HG03469 (cell line): ENCODE data around the gene PALMD.

Source experiments
- ATAC-seq: cut with Tn5 transposase; IDR thresholded peaks from one replicate; pipeline ENCODE4 v1.9.1; 2021; ENCODE audit warnings: mild to moderate bottlenecking, moderate library complexity, moderate number of reproducible peaks; ENCODE audit not compliant: unreplicated experiment

Gene PALMD

GRCh38 chr1:99682291-99682751, 36.4 kb downstream of the PALMD start:
- ATAC-seq = no peak

- peak; percentile 85 for ATAC-seq
These were observed 39.7 kb downstream of the PALMD start for GRCh38 chr1:99685516-99686180.

- ATAC-seq = no peak
These were observed 45.3 kb downstream of the PALMD start for GRCh38 chr1:99691175-99691574.

GRCh38 chr1:99696616-99697015, 50.7 kb downstream of the PALMD start:
- no peak for ATAC-seq

- no peak for ATAC-seq
These were observed 51.7 kb downstream of the PALMD start for GRCh38 chr1:99697580-99697979.

- no peak for ATAC-seq
These were observed 54.1 kb downstream of the PALMD start for GRCh38 chr1:99700020-99700419.

GRCh38 chr1:99702221-99702620, 56.3 kb downstream of the PALMD start:
- ATAC-seq = no peak

GRCh38 chr1:99704356-99704816, 58.5 kb downstream of the PALMD start:
- no peak for ATAC-seq

- ATAC-seq = no peak
These were observed 59.5 kb downstream of the PALMD start for GRCh38 chr1:99705385-99705784.

- ATAC-seq = peak; percentile 79
These were observed 61.7 kb downstream of the PALMD start for GRCh38 chr1:99707535-99708142.

GRCh38 chr1:99710994-99711393, 65.1 kb downstream of the PALMD start:
- ATAC-seq = no peak

- ATAC-seq = no peak
These were observed 67.1 kb downstream of the PALMD start for GRCh38 chr1:99713006-99713405.

- ATAC-seq = no peak
These were observed 71.1 kb downstream of the PALMD start for GRCh38 chr1:99717005-99717404.

- ATAC-seq = no peak
These were observed 77.3 kb downstream of the PALMD start for GRCh38 chr1:99723251-99723650.

GRCh38 chr1:99725996-99726395, 80.1 kb downstream of the PALMD start:
- no peak for ATAC-seq

- ATAC-seq = no peak
These were observed 80.5 kb downstream of the PALMD start for GRCh38 chr1:99726407-99726806.

- ATAC-seq = no peak
These were observed 80.9 kb downstream of the PALMD start for GRCh38 chr1:99726818-99727217.

GRCh38 chr1:99727575-99728185, 81.8 kb downstream of the PALMD start:
- no peak for ATAC-seq

GRCh38 chr1:99728494-99729235, 82.8 kb downstream of the PALMD start:
- ATAC-seq = no peak

- ATAC-seq = no peak
These were observed 85.5 kb downstream of the PALMD start for GRCh38 chr1:99731384-99731783.

- ATAC-seq = no peak
These were observed 89.9 kb downstream of the PALMD start for GRCh38 chr1:99735852-99736251.
